Measurements from ENCODE around the gene NMRK1. TPM values are rescaled to one million over a fixed set of nuclear protein-coding genes. Genes with fewer than 3 reads are reported as not detected.

NMRK1 gene
- total RNA-seq, 1 experiment from 2014 or later = 36.2 TPM

- Histone ChIP-seq H3K4me2 (peak overlapping the region; percentile 97), H3K27me3 (ENCODE audit: insufficient read depth, low read depth) (no peaks in the 10 kb centered on the region), H3K79me2 (ENCODE audit: low read depth) (peaks cover 69% of the 10 kb centered on the region), H3K27ac (no peak overlapping the region), H3K9me3 (ENCODE audit: insufficient read depth, low read depth) (no peaks in the 10 kb centered on the region), H2AFZ (no peak overlapping the region), H4K20me1 (ENCODE audit: insufficient read depth) (0 out of 2 replicates have a peak, but pooled peaks cover 4% of the 10 kb centered on the region), H3F3A (ENCODE audit: insufficient read depth, low read depth) (peaks cover 25% of the 10 kb centered on the region), H3K4me1 (replicated peaks; ENCODE audit: insufficient read depth) (peaks cover 34% of the 10 kb centered on the region), H3K4me3 (peak overlapping the region; percentile 78; the same call in 1 of the 2 replicates), H3K36me3 (ENCODE audit: low read depth) (no peaks in the 10 kb centered on the region), H3K9me2 (ENCODE audit: insufficient read depth) (no peaks in the 10 kb centered on the region)
- intact Hi-C loops (cut with micrococcal nuclease; ENCODE audit: unreplicated experiment) = no loop called here
- BruUV-seq (replicated peaks) = no TSS peak
- no peak for DNase-seq
- no peak for TF ChIP-seq EZH2 (IDR thresholded peaks at IDR 0.05; ENCODE audit: low read depth)
- TF ChIP-seq CTCF (conservative IDR thresholded peaks at IDR 0.05) = no peak
- POLR2A ChIA-PET (ENCODE audit: unreplicated experiment) = no interaction called here
- CTCF ChIA-PET = no interaction called here
These were observed 2.6 kb upstream of the NMRK1 start for GRCh38 chr9:75090579-75090978.

DNA sequence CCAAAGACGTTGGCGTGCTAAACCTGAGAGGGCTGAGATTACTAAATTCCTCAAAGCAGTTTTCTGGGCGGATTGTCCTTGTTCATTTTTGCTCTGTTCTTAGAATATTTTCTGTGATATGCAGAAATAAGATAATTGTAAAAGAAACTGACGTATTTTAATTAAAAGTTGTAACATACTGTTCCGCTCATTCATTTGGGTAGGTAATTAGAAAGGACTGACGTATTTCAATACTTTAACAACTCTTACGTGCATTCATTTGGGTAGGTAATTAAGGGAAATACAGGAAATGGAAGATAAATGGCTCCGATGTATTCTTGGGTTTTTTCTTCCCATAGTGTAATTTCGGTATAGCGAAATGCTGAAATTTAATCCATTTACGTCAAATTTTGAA is 1.4 kb upstream of the NMRK1 start:
- H3K4me1 ChIP-seq (replicated peaks; ENCODE audit: insufficient read depth) = peaks cover 23% of the 10 kb centered on the region
- BruUV-seq (replicated peaks) = no TSS peak
- peak overlapping the region; percentile 66; the same call in 1 of the 2 replicates for H3K27ac ChIP-seq
- TF ChIP-seq EZH2 (IDR thresholded peaks at IDR 0.05; ENCODE audit: low read depth) (no peak), CTCF (conservative IDR thresholded peaks at IDR 0.05) (no peak)
- H3K9me2 ChIP-seq (ENCODE audit: insufficient read depth) = no peaks in the 10 kb centered on the region
- peak overlapping the region; percentile 78 for H3K4me3 ChIP-seq
- H3F3A ChIP-seq (ENCODE audit: insufficient read depth, low read depth) = peaks cover 25% of the 10 kb centered on the region
- DNase-seq = no peak
- no peaks in the 10 kb centered on the region for H3K9me3 ChIP-seq (ENCODE audit: insufficient read depth, low read depth)
- CTCF ChIA-PET = no interaction called here
- intact Hi-C loops (cut with micrococcal nuclease; ENCODE audit: unreplicated experiment) = loop anchor here (2.0 to 10.0 kb wide), 6 partner anchors 21 to 1225 kb away; partner anchors contain the start of gene C9orf40
- H4K20me1 ChIP-seq (ENCODE audit: insufficient read depth) = 0 out of 2 replicates have a peak, but pooled peaks cover 4% of the 10 kb centered on the region
- H3K79me2 ChIP-seq (ENCODE audit: low read depth) = peaks cover 59% of the 10 kb centered on the region
- H3K36me3 ChIP-seq (ENCODE audit: low read depth) = no peaks in the 10 kb centered on the region
- peak overlapping the region; percentile 82 for H2AFZ ChIP-seq
- POLR2A ChIA-PET (ENCODE audit: unreplicated experiment) = interaction anchor here (1.0 kb wide), 1 partner anchor 1430 kb away, joined by 4 read pairs; no protein-coding TSS in a partner anchor
- no peaks in the 10 kb centered on the region for H3K27me3 ChIP-seq (ENCODE audit: insufficient read depth, low read depth)
- peak overlapping the region; percentile 97 for H3K4me2 ChIP-seq

DNA sequence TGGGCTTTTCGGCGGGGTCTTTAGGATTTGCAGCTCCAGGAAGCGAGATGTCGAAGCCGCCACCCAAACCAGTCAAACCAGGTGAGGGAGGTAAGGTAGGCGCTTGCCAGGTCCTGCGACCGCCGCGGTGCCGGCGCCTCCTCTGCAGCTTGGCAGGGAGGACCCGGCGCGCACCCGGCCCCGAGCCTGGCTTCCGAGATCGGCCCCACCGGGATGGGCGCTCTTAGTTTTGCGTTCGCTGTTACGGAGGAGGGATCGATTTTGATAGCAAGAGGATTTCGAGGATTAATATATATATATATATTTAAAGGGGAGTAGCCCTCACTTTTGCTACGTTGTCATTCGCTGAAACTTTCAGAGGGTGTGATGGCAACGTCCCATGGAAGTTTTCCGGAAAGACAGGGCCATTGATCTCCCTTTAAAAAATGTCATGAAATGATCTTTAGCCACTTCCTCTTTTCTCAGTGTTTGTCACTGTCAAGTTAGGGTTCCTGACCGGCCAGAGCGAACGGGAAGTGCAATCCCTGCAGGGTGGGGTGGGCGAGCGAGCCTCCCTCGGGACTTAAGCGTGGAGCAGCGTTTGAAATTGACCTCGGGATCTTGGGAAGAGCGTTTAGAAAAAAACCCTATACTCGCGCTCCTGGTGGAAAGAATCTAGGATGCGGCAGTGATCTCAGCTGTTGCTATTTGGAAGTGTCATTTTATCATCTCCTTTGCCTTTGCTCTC is 854 bp upstream of the NMRK1 start:
- TSS peak; percentile 51 for BruUV-seq (replicated peaks)
- DNase-seq = peak in 1 of 2 experiments; percentile 64
- H3F3A ChIP-seq (ENCODE audit: insufficient read depth, low read depth) = peaks cover 25% of the 10 kb centered on the region

More for the DNA sequence above, 854 bp upstream of the NMRK1 start:
- Histone ChIP-seq H2AFZ (peak overlapping the region; percentile 82), H3K4me3 (peak overlapping the region; percentile 78), H3K4me1 (replicated peaks; ENCODE audit: insufficient read depth) (peaks cover 23% of the 10 kb centered on the region), H3K36me3 (ENCODE audit: low read depth) (no peaks in the 10 kb centered on the region), H4K20me1 (ENCODE audit: insufficient read depth) (0 out of 2 replicates have a peak, but pooled peaks cover 4% of the 10 kb centered on the region), H3K27me3 (ENCODE audit: insufficient read depth, low read depth) (no peaks in the 10 kb centered on the region), H3K27ac (peak overlapping the region; percentile 66), H3K79me2 (ENCODE audit: low read depth) (peaks cover 53% of the 10 kb centered on the region), H3K4me2 (peak overlapping the region; percentile 97), H3K9me2 (ENCODE audit: insufficient read depth) (no peaks in the 10 kb centered on the region), H3K9me3 (ENCODE audit: insufficient read depth, low read depth) (no peaks in the 10 kb centered on the region)
- ChIA-PET POLR2A (ENCODE audit: unreplicated experiment) (interaction anchor here (0.8 to 1.7 kb wide), 4 partner anchors 61 to 1951 kb away, joined by 3 to 20 read pairs (median 4); partner anchors contain the start of gene CARNMT1), CTCF (no interaction called here)
- intact Hi-C loops (cut with micrococcal nuclease; ENCODE audit: unreplicated experiment) = loop anchor here (1.0 to 10.0 kb wide), 7 partner anchors 22 to 1226 kb away; partner anchors contain the start of genes C9orf40 and CARNMT1
- TF ChIP-seq CTCF (conservative IDR thresholded peaks at IDR 0.05) (no peak), EZH2 (IDR thresholded peaks at IDR 0.05; ENCODE audit: low read depth) (no peak)

Data from PC-9 (cell line).